ENCODE data around the gene CPE. TPM values are rescaled to one million over a fixed set of nuclear protein-coding genes. Genes with fewer than 3 reads are reported as not detected.

The CPE gene
- total and polyA plus RNA-seq, 10 of the 15 experiments (the other 5 are each of a cell fraction or from before 2014, with no cell fraction given), result 0.05 to 0.14 TPM; not detected in 8

DNA sequence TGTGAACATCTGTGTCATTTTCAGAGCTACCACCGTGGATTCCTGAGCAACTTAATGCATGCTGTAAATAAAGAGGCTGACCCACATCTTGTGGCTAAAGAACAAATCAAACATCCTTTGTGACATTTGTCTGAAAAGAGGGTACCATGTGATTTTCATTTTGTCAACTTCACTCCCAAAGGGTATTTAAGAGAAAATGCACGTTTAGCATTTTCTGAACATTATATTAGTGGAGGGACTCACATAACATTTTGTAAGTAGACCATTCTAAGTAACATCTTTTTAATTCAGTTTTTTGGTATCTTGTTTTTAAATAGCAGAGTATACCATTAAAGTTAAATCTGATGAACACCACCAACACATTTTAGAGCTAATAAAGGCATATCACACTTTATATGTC, 17.0 kb upstream of the CPE start:
- CTCF ChIA-PET, result no interaction called here
- no peaks in the 10 kb centered on the region for H3K79me2 ChIP-seq (ENCODE audit: control insufficient read depth, insufficient read depth, low read length)
- H3K27me3 ChIP-seq (replicated peaks in 1 of 2; ENCODE audit: control insufficient read depth in 2 of 2, insufficient read depth in 2 of 2, low read length in 1 of 2), result peaks cover 2 to 9% of the 10 kb centered on the region in 2 experiments; a peak in 2 of 4 replicates
- RAD21 ChIA-PET (ENCODE audit: unreplicated experiment), result no interaction called here
- H3K4me1 ChIP-seq (ENCODE audit: control insufficient read depth, insufficient read depth, low read length), result no peaks in the 10 kb centered on the region
- no TSS peak for BruUV-seq (replicated peaks)
- H3K9me3 ChIP-seq (replicated peaks; ENCODE audit: control insufficient read depth, insufficient read depth, low read length), result no peaks in the 10 kb centered on the region
- POLR2A ChIA-PET, result no interaction called here
- WGBS (ENCODE audit: insufficient coverage, insufficient replicate concordance, low lambda C conversion rate, missing lambda C conversion rate), result 38% methylated on average over 2 of the region's 2 CpGs
- H4K20me1 ChIP-seq (ENCODE audit: control insufficient read depth, insufficient read depth), result no peaks in the 10 kb centered on the region
- no peak overlapping the region for H3K4me3 ChIP-seq
- intact Hi-C loops (cut with micrococcal nuclease; ENCODE audit: unreplicated experiment), result no loop called here
- no peak for ATAC-seq
- H3K27ac ChIP-seq (ENCODE audit: control insufficient read depth, insufficient read depth), result no peak overlapping the region
- no peak for DNase-seq (ENCODE audit: low read depth, low spot score)
- no peak for FAIRE-seq
- H3K36me3 ChIP-seq (ENCODE audit: control insufficient read depth in 2 of 2, insufficient read depth in 2 of 2, low read length in 1 of 2), result no peaks in the 10 kb centered on the region
- H3K9ac ChIP-seq (ENCODE audit: control insufficient read depth, insufficient read depth, low read length), result no peak overlapping the region
- in situ Hi-C loops (cut with MboI), result no loop called here
- no peak overlapping the region for H2AFZ ChIP-seq (ENCODE audit: control insufficient read depth, low read depth, low read length)
- H3K4me2 ChIP-seq (ENCODE audit: control insufficient read depth, insufficient read depth), result no peak overlapping the region
- SMC1A ChIA-PET (ENCODE audit: uncharacterized antibody, unreplicated experiment), result no interaction called here
- TF ChIP-seq BCL11A (IDR thresholded peaks at IDR 0.05; ENCODE audit: low read depth, low read length), result no peak
- no peak for TF ChIP-seq NFXL1 (IDR thresholded peaks at IDR 0.05; ENCODE audit: borderline replicate concordance)
- no peak for TF ChIP-seq MYC (IDR thresholded peaks at IDR 0.05; ENCODE audit: insufficient read depth, insufficient read length, insufficient replicate concordance, low read length, severe bottlenecking)
- TF ChIP-seq NR2F1 (conservative IDR thresholded peaks at IDR 0.05), result no peak
- no peak for TF ChIP-seq SP1 (IDR thresholded peaks at IDR 0.05; ENCODE audit: low read depth, low read length)
- no peak for TF ChIP-seq ATF7 (IDR thresholded peaks at IDR 0.05; ENCODE audit: low read depth)
- TF ChIP-seq, protein P1, sequence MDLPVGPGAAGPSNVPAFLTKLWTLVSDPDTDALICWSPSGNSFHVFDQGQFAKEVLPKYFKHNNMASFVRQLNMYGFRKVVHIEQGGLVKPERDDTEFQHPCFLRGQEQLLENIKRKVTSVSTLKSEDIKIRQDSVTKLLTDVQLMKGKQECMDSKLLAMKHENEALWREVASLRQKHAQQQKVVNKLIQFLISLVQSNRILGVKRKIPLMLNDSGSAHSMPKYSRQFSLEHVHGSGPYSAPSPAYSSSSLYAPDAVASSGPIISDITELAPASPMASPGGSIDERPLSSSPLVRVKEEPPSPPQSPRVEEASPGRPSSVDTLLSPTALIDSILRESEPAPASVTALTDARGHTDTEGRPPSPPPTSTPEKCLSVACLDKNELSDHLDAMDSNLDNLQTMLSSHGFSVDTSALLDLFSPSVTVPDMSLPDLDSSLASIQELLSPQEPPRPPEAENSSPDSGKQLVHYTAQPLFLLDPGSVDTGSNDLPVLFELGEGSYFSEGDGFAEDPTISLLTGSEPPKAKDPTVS (IDR thresholded peaks at IDR 0.05; ENCODE audit: low read depth, low read length), result no peak
- TF ChIP-seq MTA3 (IDR thresholded peaks at IDR 0.05; ENCODE audit: borderline replicate concordance, low read length), result no peak
- TF ChIP-seq BACH1 (IDR thresholded peaks at IDR 0.05; ENCODE audit: borderline replicate concordance), result no peak
- TF ChIP-seq POLR2AphosphoS2 (IDR thresholded peaks at IDR 0.05; ENCODE audit: low read depth, low read length), result no peak
- TF ChIP-seq, protein P2, sequence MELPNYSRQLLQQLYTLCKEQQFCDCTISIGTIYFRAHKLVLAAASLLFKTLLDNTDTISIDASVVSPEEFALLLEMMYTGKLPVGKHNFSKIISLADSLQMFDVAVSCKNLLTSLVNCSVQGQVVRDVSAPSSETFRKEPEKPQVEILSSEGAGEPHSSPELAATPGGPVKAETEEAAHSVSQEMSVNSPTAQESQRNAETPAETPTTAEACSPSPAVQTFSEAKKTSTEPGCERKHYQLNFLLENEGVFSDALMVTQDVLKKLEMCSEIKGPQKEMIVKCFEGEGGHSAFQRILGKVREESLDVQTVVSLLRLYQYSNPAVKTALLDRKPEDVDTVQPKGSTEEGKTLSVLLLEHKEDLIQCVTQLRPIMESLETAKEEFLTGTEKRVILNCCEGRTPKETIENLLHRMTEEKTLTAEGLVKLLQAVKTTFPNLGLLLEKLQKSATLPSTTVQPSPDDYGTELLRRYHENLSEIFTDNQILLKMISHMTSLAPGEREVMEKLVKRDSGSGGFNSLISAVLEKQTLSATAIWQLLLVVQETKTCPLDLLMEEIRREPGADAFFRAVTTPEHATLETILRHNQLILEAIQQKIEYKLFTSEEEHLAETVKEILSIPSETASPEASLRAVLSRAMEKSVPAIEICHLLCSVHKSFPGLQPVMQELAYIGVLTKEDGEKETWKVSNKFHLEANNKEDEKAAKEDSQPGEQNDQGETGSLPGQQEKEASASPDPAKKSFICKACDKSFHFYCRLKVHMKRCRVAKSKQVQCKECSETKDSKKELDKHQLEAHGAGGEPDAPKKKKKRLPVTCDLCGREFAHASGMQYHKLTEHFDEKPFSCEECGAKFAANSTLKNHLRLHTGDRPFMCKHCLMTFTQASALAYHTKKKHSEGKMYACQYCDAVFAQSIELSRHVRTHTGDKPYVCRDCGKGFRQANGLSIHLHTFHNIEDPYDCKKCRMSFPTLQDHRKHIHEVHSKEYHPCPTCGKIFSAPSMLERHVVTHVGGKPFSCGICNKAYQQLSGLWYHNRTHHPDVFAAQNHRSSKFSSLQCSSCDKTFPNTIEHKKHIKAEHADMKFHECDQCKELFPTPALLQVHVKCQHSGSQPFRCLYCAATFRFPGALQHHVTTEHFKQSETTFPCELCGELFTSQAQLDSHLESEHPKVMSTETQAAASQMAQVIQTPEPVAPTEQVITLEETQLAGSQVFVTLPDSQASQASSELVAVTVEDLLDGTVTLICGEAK (IDR thresholded peaks at IDR 0.05; ENCODE audit: borderline replicate concordance), result no peak
- TF ChIP-seq, protein P3, sequence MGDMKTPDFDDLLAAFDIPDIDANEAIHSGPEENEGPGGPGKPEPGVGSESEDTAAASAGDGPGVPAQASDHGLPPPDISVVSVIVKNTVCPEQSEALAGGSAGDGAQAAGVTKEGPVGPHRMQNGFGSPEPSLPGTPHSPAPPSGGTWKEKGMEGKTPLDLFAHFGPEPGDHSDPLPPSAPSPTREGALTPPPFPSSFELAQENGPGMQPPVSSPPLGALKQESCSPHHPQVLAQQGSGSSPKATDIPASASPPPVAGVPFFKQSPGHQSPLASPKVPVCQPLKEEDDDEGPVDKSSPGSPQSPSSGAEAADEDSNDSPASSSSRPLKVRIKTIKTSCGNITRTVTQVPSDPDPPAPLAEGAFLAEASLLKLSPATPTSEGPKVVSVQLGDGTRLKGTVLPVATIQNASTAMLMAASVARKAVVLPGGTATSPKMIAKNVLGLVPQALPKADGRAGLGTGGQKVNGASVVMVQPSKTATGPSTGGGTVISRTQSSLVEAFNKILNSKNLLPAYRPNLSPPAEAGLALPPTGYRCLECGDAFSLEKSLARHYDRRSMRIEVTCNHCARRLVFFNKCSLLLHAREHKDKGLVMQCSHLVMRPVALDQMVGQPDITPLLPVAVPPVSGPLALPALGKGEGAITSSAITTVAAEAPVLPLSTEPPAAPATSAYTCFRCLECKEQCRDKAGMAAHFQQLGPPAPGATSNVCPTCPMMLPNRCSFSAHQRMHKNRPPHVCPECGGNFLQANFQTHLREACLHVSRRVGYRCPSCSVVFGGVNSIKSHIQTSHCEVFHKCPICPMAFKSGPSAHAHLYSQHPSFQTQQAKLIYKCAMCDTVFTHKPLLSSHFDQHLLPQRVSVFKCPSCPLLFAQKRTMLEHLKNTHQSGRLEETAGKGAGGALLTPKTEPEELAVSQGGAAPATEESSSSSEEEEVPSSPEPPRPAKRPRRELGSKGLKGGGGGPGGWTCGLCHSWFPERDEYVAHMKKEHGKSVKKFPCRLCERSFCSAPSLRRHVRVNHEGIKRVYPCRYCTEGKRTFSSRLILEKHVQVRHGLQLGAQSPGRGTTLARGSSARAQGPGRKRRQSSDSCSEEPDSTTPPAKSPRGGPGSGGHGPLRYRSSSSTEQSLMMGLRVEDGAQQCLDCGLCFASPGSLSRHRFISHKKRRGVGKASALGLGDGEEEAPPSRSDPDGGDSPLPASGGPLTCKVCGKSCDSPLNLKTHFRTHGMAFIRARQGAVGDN (IDR thresholded peaks at IDR 0.05), result no peak
- TF ChIP-seq TCF12 (IDR thresholded peaks at IDR 0.05; ENCODE audit: low read depth, low read length), result no peak
- TF ChIP-seq POLR2A (IDR thresholded peaks at IDR 0.05; ENCODE audit: low read depth, low read length), result no peak
- TF ChIP-seq FOXM1 (IDR thresholded peaks at IDR 0.05; ENCODE audit: low read depth, low read length), result no peak
- TF ChIP-seq ZNF217 (IDR thresholded peaks at IDR 0.05), result no peak
- no peak for TF ChIP-seq RUNX3 (IDR thresholded peaks at IDR 0.05; ENCODE audit: low read length)

All from GM12878 (cell line).